Measurements from ENCODE around the gene CSMD2.

The CSMD2 gene

DNA sequence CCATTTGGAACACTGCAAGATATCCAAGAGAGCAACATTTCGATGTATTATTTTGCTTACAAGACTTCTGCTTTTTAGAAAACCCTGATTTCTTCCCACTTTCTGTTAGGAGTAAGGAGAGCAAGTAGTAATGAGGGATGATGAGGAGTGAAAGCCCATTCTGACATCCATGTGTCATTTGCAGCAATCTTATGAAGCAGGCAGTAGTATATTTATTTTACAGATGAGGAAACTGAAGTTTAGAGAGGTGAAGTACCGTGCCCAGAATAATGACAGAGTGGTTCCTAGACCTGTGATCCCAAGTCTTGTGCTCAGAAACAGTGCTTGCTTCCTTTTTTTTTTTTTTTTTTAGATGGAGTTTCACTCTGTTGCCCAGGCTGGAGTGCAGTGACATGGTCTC is 699.7 kb downstream of the CSMD2 start:
- DNase-seq: no peak

DNA sequence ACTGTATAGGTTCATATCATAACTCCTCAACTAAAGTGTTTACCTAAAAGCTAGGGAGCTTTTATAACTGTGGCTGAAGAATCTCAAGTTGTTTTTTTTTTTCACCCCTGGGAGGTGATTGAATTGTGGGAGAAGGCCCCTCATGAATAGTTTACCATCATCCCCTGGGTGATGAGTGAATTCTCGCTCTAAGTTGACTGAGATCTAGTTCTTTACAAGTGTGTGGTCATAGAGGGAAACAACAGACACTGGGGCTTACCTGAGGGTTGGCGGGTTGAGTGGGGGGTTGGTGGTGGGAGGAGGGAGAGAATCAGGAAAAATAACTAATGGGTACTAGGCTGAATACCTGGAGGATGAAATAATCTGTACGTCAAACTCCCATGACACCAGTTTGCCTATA is 700.5 kb downstream of the CSMD2 start:
- DNase-seq: no peak

Data from NCI-H1436 treated with DMSO at 0.1 percent for 48 hours (cell line).